GM12878 (cell line): ENCODE data around the gene LIPG. TPM values are rescaled to one million over a fixed set of nuclear protein-coding genes. Genes with fewer than 3 reads are reported as not detected.
"Not testable (repeated sequence)": the region's sequence is repeated elsewhere in the genome, so short reads cannot be mapped to it uniquely, and the experiment has no call there.

Experiments
- ATAC-seq: fragments of 200-7000 bp; cut with Tn5 transposase; 3 replicates; pipeline ENCODE4 v1.9.1; 2020; ENCODE audit warnings: mild to moderate bottlenecking, moderate library complexity
- BruUV-seq: library from RNA; stranded (reverse); fragments of 400-500 nt; replicated peaks from 2 replicates; lab custom pipeline; 2021; lab: Mats Ljungman, UMichigan
- CTCF ChIA-PET: fragments of 300-600 bp; sonication (Branson Sonifier 250); formaldehyde crosslinking; extraction: SDS; loops from one replicate; lab custom pipeline; 2021; ENCODE audit warnings: inconsistent platforms; lab: Yijun Ruan, JAX
- POLR2A ChIA-PET: fragments of 350-600 bp; formaldehyde crosslinking; extraction: SDS; loops from one replicate; lab custom pipeline; 2021; ENCODE audit warnings: inconsistent platforms; lab: Charles Lee
- RAD21 ChIA-PET: fragments of 300-600 bp; sonication (Branson Sonifier 250); formaldehyde crosslinking; loops from one replicate; lab custom pipeline; 2023; ENCODE audit warnings: antibody characterized with exemption; ENCODE audit not compliant: unreplicated experiment; lab: Charles Lee
- SMC1A ChIA-PET: fragments of 300-600 bp; sonication (Branson Sonifier 250); formaldehyde crosslinking; loops from one replicate; lab custom pipeline; 2023; ENCODE audit not compliant: unreplicated experiment, uncharacterized antibody; lab: Charles Lee
- DNase-seq: peaks from one replicate; pipeline ENCODE4 v3.0.0-alpha.2; 2011; ENCODE audit warnings: low read depth, low spot score
- FAIRE-seq: peaks from 3 replicates; lab custom pipeline; 2011; peaks lifted over from hg19 to GRCh38; lab: Jason Lieb, UNC
- H2AFZ ChIP-seq: 2 replicates; pipeline ENCODE4 v1.6.0; 2011; ENCODE audit warnings: low read depth, low read length, control low read depth; ENCODE audit not compliant: control insufficient read depth
- H3K27ac ChIP-seq: 2 replicates; pipeline ENCODE4 v1.5.1; 2011; ENCODE audit warnings: control low read depth; ENCODE audit not compliant: control insufficient read depth, insufficient read depth
- H3K27me3 ChIP-seq, 2 experiments: replicated peaks in 1 of 2; 2 replicates each; pipeline versions ENCODE4 v1.6.0 to v1.6.1; 2011; ENCODE audit warnings: low read length in 1 of 2; ENCODE audit not compliant: control insufficient read depth in 2 of 2, insufficient read depth in 2 of 2
- H3K36me3 ChIP-seq, 2 experiments: 2 replicates each; pipeline ENCODE4 v1.5.1; 2011; ENCODE audit warnings: low read length in 1 of 2; ENCODE audit not compliant: control insufficient read depth in 2 of 2, insufficient read depth in 2 of 2
- H3K4me1 ChIP-seq: 2 replicates; pipeline ENCODE4 v1.6.1; 2011; ENCODE audit warnings: mild to moderate bottlenecking, low read length, moderate library complexity, mixed read lengths; ENCODE audit not compliant: control insufficient read depth, insufficient read depth
- H3K4me2 ChIP-seq: 2 replicates; pipeline ENCODE4 v1.6.0; 2011; ENCODE audit warnings: control low read depth; ENCODE audit not compliant: control insufficient read depth, insufficient read depth
- H3K4me3 ChIP-seq: fragments of 200-600 bp; sonication (generic); 2 replicates; pipeline ENCODE4 v1.5.1; 2016
- H3K79me2 ChIP-seq: 2 replicates; pipeline ENCODE4 v1.6.0; 2011; ENCODE audit warnings: low read length; ENCODE audit not compliant: control insufficient read depth, insufficient read depth
- H3K9ac ChIP-seq: 2 replicates; pipeline ENCODE4 v1.8.0; 2011; ENCODE audit warnings: low read length, control low read depth, mixed read lengths; ENCODE audit not compliant: control insufficient read depth, insufficient read depth
- H3K9me3 ChIP-seq: replicated peaks from 3 replicates; pipeline ENCODE4 v1.5.1; 2011; ENCODE audit warnings: mild to moderate bottlenecking, low read length; ENCODE audit not compliant: control insufficient read depth, insufficient read depth
- H4K20me1 ChIP-seq: 2 replicates; pipeline ENCODE4 v1.6.0; 2011; ENCODE audit not compliant: control insufficient read depth, insufficient read depth
- CTCF ChIP-seq, 3 experiments: IDR thresholded peaks in 2 of 3; conservative IDR thresholded peaks in 1 of 3; 2 replicates each; pipeline ENCODE4 v1.5.1; 2011; ENCODE audit warnings: low read depth in 3 of 3, low read length in 3 of 3, mild to moderate bottlenecking in 3 of 3, control low read depth in 2 of 3, moderate library complexity in 2 of 3, inconsistent platforms in 1 of 3, mixed read lengths in 1 of 3; ENCODE audit not compliant: control insufficient read depth in 2 of 3, insufficient read depth in 1 of 3; ENCODE audit errors: extremely low read depth in 1 of 3
- LARP7 ChIP-seq: fragments of 450-650 bp; IDR thresholded peaks from 2 replicates; pipeline ENCODE4 v1.6.1; 2017; ENCODE audit warnings: mild to moderate bottlenecking
- RAD21 ChIP-seq: IDR thresholded peaks from 2 replicates; pipeline ENCODE4 v1.6.1; 2011; ENCODE audit warnings: mild to moderate bottlenecking, low read depth, low read length, moderate library complexity; ENCODE audit not compliant: insufficient read depth
- SMC3 ChIP-seq: IDR thresholded peaks from 2 replicates; pipeline ENCODE4 v1.6.1; 2011; ENCODE audit warnings: low read length, improper control_type of control experiment, borderline replicate concordance
- ZZZ3 ChIP-seq: IDR thresholded peaks from 2 replicates; pipeline ENCODE4 v1.6.1; 2011; ENCODE audit warnings: low read depth; ENCODE audit not compliant: control insufficient read depth, insufficient read length
- WGBS: methylation state at CpG from one replicate; pipeline ENCODE4 v1.1.6; 2016; ENCODE audit warnings: low lambda C conversion rate; ENCODE audit not compliant: insufficient replicate concordance, insufficient coverage; ENCODE audit errors: missing lambda C conversion rate; 5-methylcytosine and 5-hydroxymethylcytosine counted together
- in situ Hi-C: fragments of 300-500 bp; cut with MboI; formaldehyde crosslinking; loops from 9 replicates; pipeline ENCODE4 v1.14.3; 2018; ENCODE audit warnings: mixed read lengths
- intact Hi-C: fragments of 100-400 bp; cut with micrococcal nuclease; formaldehyde crosslinking; loops from one replicate; pipeline ENCODE4 v1.14.2; 2022; ENCODE audit not compliant: unreplicated experiment
- polyA plus RNA-seq, 11 experiments: library from polyadenylated mRNA; depleted of rRNA in 4 of 11; unstranded in 6 of 11; stranded (reverse) in 5 of 11; fragments of >200 nt; fragmentation: Nextera tagmentation in 4 of 11; fragmentation: Illumina TruSeq in 1 of 11; extraction: Ambion mirVana in 4 of 11; extraction: Trizol in 1 of 11; gene quantifications; 1 replicate in 1 of 11; 2 replicates in 10 of 11; pipeline versions ENCODE4 v1.2.1 to v1.2.3, GENCODE V29; 2011 to 2016; ENCODE audit warnings: inconsistent platforms in 2 of 11, missing spikeins in 2 of 11, low read depth in 1 of 11
- total RNA-seq, 4 experiments: library from RNA; depleted of rRNA in 3 of 4; stranded (reverse); fragments of >200 nt in 3 of 4; fragmentation: Illumina TruSeq in 1 of 4; extraction: Trizol in 1 of 4; gene quantifications; 2 replicates each; pipeline versions ENCODE4 v1.2.1 to v1.2.3, GENCODE V29; 2013 to 2021

LIPG gene
- total and polyA plus RNA-seq, 10 of the 15 experiments (the other 5 are each of a cell fraction or from before 2014, with no cell fraction given) = 0.04 to 0.55 (median 0.18) TPM; not detected in 1

GRCh38 chr18:49558356-49558755 is 3.5 kb upstream of the LIPG start:
- no TSS peak for BruUV-seq
- ChIA-PET RAD21 (no interaction called here), SMC1A (no interaction called here), POLR2A (no interaction called here), CTCF (interaction anchor here (1.0 to 3.5 kb wide), 5 partner anchors 21 to 302 kb away, joined by 3 to 12 read pairs (median 4); no protein-coding TSS in a partner anchor)
- Histone ChIP-seq H4K20me1 (no peaks in the 10 kb centered on the region), H3K27me3 (peaks cover 10 to 16% of the 10 kb centered on the region in 2 experiments; a peak in 3 of 4 replicates), H3K4me3 (no peak overlapping the region), H3K4me1 (no peaks in the 10 kb centered on the region), H2AFZ (no peak overlapping the region), H3K9ac (no peak overlapping the region), H3K4me2 (no peak overlapping the region), H3K27ac (no peak overlapping the region), H3K36me3 (no peaks in the 10 kb centered on the region), H3K9me3 (no peaks in the 10 kb centered on the region), H3K79me2 (no peaks in the 10 kb centered on the region)
- no peak for TF ChIP-seq LARP7
- peak; percentile 18 for TF ChIP-seq ZZZ3
- 34% methylated on average over 3 of the region's 3 CpGs for WGBS
- ATAC-seq (no peak), FAIRE-seq (no peak), DNase-seq (no peak)
- in situ Hi-C loops (loop anchor here (5.0 kb wide), 1 partner anchor 299 kb away; no protein-coding TSS in a partner anchor), intact Hi-C loops (loop anchor here (5.0 kb wide), 1 partner anchor 169 kb away; no protein-coding TSS in a partner anchor)

GRCh38 chr18:49559326-49559931 is 2.4 kb upstream of the LIPG start:
- H3K4me3 ChIP-seq, H4K20me1 ChIP-seq, DNase-seq, H3K4me1 ChIP-seq, H3K9me3 ChIP-seq, H2AFZ ChIP-seq, H3K79me2 ChIP-seq, H3K36me3 ChIP-seq, H3K9ac ChIP-seq, POLR2A ChIA-PET, BruUV-seq, H3K27ac ChIP-seq, ATAC-seq, FAIRE-seq, H3K4me2 ChIP-seq: not testable (repeated sequence)
- peaks cover 10 to 16% of the 10 kb centered on the region in 2 experiments; a peak in 3 of 4 replicates for H3K27me3 ChIP-seq
- CTCF ChIA-PET = interaction anchor here (0.8 to 3.5 kb wide), 10 partner anchors 11 to 870 kb away, joined by 3 to 12 read pairs (median 4); no protein-coding TSS in a partner anchor
- intact Hi-C loops = loop anchor here (1.0 to 5.0 kb wide), 2 partner anchors 168 to 299 kb away; no protein-coding TSS in a partner anchor
- WGBS = 65% methylated on average over 16 of the region's 16 CpGs
- in situ Hi-C loops = loop anchor here (5.0 kb wide), 1 partner anchor 298 kb away; no protein-coding TSS in a partner anchor
- TF ChIP-seq RAD21 = peak; percentile 60
- peak; percentile 60; the same call in 1 of the 2 replicates for TF ChIP-seq SMC3
- peak; percentile 33 to 51 (median 39); a peak in 5 of 6 replicates for TF ChIP-seq CTCF (IDR thresholded peaks at IDR 0.05 in 2 of 3, conservative IDR thresholded peaks at IDR 0.05 in 1 of 3; ENCODE audit: control insufficient read depth in 2 of 3, extremely low read depth in 1 of 3, insufficient read depth in 1 of 3, low read depth in 3 of 3, low read length in 3 of 3)
- RAD21 ChIA-PET = interaction anchor here (1.4 kb wide), 1 partner anchor 49 kb away, joined by 7 read pairs; no protein-coding TSS in a partner anchor
- SMC1A ChIA-PET = interaction anchor here (0.6 to 2.7 kb wide), 4 partner anchors 168 to 384 kb away, joined by 3 to 10 read pairs (median 4); no protein-coding TSS in a partner anchor
